Neutrophil (primary cell): ENCODE data around the gene SPAG9.

Experiments
- H3K27ac ChIP-seq: fragments of 200-600 bp; sonication (generic); 2 replicates; pipeline ENCODE4 v1.5.1; 2016; ENCODE audit warnings: mild to moderate bottlenecking, moderate library complexity
- H3K27me3 ChIP-seq: fragments of 200-600 bp; sonication (generic); 2 replicates; pipeline ENCODE4 v1.6.0; 2016; ENCODE audit warnings: mild to moderate bottlenecking
- H3K36me3 ChIP-seq: fragments of 200-600 bp; sonication (generic); 2 replicates; pipeline ENCODE4 v1.5.1; 2017
- H3K4me1 ChIP-seq, 2 experiments: fragments of 200-600 bp in 1 of 2; sonication (generic) in 1 of 2; 1 replicate in 1 of 2; 2 replicates in 1 of 2; pipeline versions ENCODE4 v1.5.1 to v1.6.1; 2013 to 2016; ENCODE audit warnings: low read depth in 1 of 2, low read length in 1 of 2, mild to moderate bottlenecking in 1 of 2, moderate library complexity in 1 of 2; ENCODE audit not compliant: control insufficient read depth in 1 of 2, insufficient read depth in 1 of 2
- H3K4me3 ChIP-seq, 2 experiments: fragments of 200-600 bp in 1 of 2; sonication (generic) in 1 of 2; 1 replicate in 1 of 2; 2 replicates in 1 of 2; pipeline ENCODE4 v1.5.1; 2013 to 2016; ENCODE audit warnings: low read depth in 1 of 2, low read length in 1 of 2, mild to moderate bottlenecking in 1 of 2, moderate library complexity in 1 of 2
- H3K9me3 ChIP-seq: fragments of 200-600 bp; sonication (generic); 2 replicates; pipeline ENCODE4 v1.5.1; 2016
- CTCF ChIP-seq: fragments of 200-600 bp; sonication (generic); IDR thresholded peaks from 2 replicates; pipeline ENCODE4 v1.5.1; 2016; ENCODE audit warnings: antibody characterized with exemption

SPAG9 gene

GRCh38 chr17:50979524-50979927 lies 141.1 kb downstream of the SPAG9 start:
- TF ChIP-seq CTCF, result no peak

GRCh38 chr17:50977487-50978159 lies 143.0 kb downstream of the SPAG9 start:
- H3K4me3 ChIP-seq, result no peak overlapping the region
- no peak for TF ChIP-seq CTCF
- peaks cover 4 to 8% of the 10 kb centered on the region in 2 experiments for H3K4me1 ChIP-seq
- H3K9me3 ChIP-seq, result no peaks in the 10 kb centered on the region
- H3K27ac ChIP-seq, result peak overlapping the region; percentile 15
- H3K27me3 ChIP-seq, result no peaks in the 10 kb centered on the region
- H3K36me3 ChIP-seq, result peaks cover 100% of the 10 kb centered on the region

More at GRCh38 chr17:50979524-50979927, 141.1 kb downstream of the SPAG9 start:
- H3K9me3 ChIP-seq, result no peaks in the 10 kb centered on the region
- no peak overlapping the region for H3K27ac ChIP-seq
- H3K27me3 ChIP-seq, result no peaks in the 10 kb centered on the region
- H3K4me3 ChIP-seq, result no peak overlapping the region
- peaks cover 100% of the 10 kb centered on the region for H3K36me3 ChIP-seq
- peaks cover 4 to 8% of the 10 kb centered on the region in 2 experiments for H3K4me1 ChIP-seq

GRCh38 chr17:50976951-50977472 lies 143.7 kb downstream of the SPAG9 start:
- Histone ChIP-seq H3K9me3 (no peaks in the 10 kb centered on the region), H3K27me3 (no peaks in the 10 kb centered on the region), H3K27ac (peak overlapping the region; percentile 15), H3K36me3 (peaks cover 99% of the 10 kb centered on the region), H3K4me3 (no peak overlapping the region), H3K4me1 (peaks cover 4 to 8% of the 10 kb centered on the region in 2 experiments)
- TF ChIP-seq CTCF, result no peak

GRCh38 chr17:50973557-50974494 lies 146.8 kb downstream of the SPAG9 start:
- H3K9me3 ChIP-seq, result no peaks in the 10 kb centered on the region
- no peak for TF ChIP-seq CTCF
- no peak overlapping the region for H3K4me3 ChIP-seq
- peaks cover 4 to 8% of the 10 kb centered on the region in 2 experiments for H3K4me1 ChIP-seq
- H3K36me3 ChIP-seq, result peaks cover 97% of the 10 kb centered on the region
- H3K27me3 ChIP-seq, result no peaks in the 10 kb centered on the region
- no peak overlapping the region for H3K27ac ChIP-seq

GRCh38 chr17:50972577-50972976 lies 148.1 kb downstream of the SPAG9 start:
- no peak for TF ChIP-seq CTCF
- H3K36me3 ChIP-seq, result peaks cover 96% of the 10 kb centered on the region
- H3K4me1 ChIP-seq, result peaks cover 4 to 7% of the 10 kb centered on the region in 2 experiments
- no peaks in the 10 kb centered on the region for H3K9me3 ChIP-seq
- H3K4me3 ChIP-seq, result no peak overlapping the region
- H3K27me3 ChIP-seq, result no peaks in the 10 kb centered on the region
- H3K27ac ChIP-seq, result no peak overlapping the region
